Activated T-cell treated with anti-CD3 and anti-CD28 coated beads, Interleukin-2, amount 50 U/mL, for 48 hours (primary cell): Measurements from ENCODE around the gene ZNF385B.
"Not testable (repeated sequence)": the region's sequence is repeated elsewhere in the genome, so short reads cannot be mapped to it uniquely, and the experiment has no call there.

Experiments used
- DNase-seq, 2 experiments: peaks; one replicate each; pipeline ENCODE4 v3.0.0-alpha.2; 2020

The ZNF385B gene

DNA sequence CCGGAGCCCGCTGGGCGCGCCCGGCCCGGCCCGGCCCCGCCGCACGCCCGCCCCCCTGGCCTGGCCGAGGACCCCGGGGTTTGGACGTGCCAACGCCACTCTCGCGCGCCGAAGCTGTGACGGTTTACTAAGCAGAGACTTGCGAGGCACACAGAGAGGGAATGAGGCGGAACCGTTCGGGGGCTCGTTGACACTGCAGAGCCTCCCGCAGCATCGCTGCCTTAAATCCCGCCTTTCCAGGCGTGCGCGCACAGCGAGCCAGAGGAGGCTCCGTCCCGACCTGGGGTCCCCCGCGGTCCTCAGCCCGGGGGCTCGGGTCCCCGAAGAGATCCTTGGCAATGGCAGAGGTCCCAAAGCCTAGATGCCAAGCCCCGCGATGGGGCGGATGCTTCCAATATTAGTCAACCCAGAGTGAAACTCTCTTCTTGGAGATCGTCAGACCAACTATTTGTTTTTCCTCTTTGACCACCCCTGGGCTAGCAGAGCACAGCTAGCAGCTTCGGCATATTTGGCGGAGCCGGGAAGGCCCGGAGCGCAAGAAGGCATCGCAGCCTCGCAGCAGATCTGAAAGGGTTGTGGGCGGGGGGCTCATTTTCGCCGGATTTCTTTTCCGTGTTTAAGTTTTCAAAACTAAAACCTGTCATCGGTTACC is at the start of gene ZNF385B:
TSS of gene ZNF385B (minus strand) at position 197 of the 652 bp plus-strand sequence.
- peak; percentile 17 to 19 for DNase-seq

DNA sequence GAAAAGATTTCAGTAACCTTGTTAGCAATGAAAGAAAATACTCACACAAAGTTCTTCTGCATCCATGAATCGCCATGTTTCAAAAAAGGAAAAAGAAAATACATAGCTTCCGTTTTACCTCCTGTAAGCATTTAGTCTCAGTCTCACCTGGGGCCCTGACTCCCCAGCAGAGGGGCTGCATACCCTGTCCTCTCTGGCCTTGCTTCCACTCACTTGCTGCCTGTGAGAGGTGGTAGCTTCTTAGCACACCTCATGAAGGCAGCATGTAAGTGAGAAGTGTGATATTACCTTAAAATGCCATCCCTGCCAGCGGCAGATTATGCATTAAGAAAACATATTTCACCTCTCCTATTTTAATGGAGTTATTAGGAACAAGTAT is 49.3 kb upstream of the ZNF385B start:
- DNase-seq: no peak

DNA sequence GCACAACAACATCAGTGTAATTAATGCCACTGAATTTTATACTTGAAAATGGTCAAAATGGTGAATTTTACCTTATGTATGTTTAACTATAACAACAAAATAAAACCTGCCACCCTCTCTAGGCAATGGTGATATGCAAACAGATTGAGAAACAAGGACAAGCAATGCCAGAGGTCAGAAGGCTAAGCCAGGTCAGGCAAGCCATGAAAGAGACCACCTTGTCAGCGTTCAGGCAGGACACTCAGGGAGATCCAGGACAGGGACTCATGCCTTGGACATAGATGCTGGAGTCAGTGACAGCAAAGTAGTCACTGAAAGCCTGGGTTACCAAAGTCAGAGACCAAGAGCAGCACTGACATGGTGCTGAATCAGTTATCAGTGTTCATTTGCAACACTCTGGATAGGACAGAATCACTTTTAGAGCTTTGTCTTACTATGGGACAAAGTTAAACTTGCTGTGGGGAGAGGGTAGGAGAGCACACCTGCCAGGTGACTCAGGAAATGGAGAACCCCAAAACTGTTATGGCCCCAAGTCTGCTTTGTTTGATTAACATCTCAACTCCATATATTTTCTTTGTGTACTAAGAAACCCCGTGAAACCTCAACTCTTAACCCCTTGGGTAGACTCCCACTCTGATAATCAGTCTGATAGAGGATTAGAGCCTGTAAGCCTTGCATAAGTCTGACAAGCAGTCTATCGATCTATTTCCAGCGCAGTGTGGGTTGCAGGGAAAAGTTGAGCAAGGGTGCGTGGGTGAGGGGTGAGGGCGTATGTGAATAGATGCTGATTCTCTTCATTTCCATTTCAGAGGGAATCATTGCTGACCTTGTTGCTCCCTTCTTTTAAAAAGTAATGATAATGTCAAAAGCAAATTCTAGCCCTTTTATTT is 48.7 kb upstream of the ZNF385B start:
- no peak for DNase-seq

DNA sequence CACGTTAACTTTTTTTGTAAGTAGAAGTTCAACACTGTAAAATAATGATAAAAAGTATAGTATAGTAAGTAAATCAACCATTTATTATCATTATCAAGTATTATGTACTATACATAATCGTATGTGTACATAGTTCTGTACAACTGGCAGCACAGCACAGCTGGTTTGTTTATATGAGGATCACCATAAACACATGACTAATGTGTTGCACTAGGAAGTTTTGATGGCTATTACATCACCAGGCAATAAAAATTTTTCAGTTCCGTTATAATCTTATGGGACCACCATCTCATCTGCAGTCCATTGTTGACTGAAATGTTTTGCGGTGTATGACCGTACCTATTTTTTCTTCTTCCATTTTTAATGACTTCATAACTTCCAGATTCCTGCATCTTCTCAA is 39.2 kb upstream of the ZNF385B start:
- no peak for DNase-seq

DNA sequence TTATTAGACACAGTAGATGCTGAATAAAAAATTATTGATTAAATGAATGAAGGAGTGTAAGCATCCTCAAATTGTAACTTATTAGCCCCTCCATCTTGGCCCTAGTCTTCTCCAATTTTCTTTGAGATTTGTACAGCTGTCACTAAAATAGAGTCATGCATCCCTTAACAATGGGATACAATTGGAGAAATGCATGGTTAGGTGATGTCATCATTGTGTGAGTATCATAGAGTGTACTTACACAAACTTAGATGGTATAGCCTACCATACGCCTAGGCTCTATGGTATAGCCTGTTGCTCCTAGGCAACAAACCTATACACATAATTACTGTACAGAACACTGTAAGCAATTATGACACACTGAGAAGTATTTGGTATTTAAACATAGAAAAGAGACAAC is 38.3 kb upstream of the ZNF385B start:
- DNase-seq: no peak

DNA sequence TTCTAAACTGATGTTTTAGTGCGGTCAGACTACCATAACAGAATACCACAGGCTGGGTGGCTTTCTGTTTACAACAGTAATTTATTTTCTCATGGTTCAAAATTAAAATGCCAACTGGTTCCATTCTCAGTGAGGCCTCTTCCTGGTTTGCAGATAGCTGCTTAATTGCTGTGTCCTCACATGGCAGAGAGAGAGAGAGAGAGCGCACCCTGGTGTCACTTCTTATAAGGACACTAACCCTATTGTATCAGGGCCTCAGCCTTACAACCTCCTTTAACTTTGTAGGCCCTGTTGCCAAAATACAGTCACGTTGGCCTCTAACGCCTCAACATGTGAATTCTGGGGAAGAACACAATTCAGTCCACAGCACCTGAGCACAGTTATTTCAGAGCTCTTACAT is 37.5 kb upstream of the ZNF385B start:
- DNase-seq: peak in 1 of 2 experiments; percentile 20

DNA sequence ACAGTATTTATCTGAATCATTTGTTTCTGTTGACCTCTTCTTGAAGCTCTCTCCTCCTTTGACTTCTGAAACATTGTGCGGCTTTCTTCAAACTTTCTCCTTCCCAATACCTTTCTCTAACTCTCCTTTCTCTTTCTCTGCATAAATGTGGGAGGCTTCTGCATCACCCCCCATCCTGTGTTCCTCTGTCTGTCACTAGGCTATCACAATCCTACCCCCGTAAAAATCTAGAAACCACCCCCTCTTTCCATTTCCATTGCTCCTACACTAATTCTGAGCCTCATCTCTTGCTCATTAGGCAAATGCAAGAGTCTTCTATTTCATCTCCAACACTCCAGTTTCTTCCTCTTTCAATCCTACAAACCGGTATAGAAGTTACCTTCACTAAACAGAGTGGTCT is 32.2 kb upstream of the ZNF385B start:
- DNase-seq: no peak

DNA sequence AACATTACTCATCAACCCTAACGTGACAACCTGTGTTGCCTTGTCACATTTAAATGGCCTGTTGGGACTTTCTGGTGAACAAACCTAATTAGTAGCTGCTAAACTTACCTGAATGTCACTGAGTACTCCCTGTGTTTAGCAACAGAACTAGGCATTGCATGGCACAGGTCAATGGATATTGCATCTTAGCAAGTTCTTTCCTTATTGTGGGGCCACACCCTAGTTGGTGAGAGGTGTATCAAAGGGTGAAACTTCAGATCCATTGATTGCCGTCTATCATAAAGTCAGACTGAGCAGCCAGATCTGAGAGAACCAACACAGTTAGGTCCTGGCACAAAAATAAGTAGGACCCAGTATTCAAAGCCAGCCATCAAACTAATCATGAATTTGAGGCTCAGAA is 29.8 kb upstream of the ZNF385B start:
- no peak for DNase-seq

DNA sequence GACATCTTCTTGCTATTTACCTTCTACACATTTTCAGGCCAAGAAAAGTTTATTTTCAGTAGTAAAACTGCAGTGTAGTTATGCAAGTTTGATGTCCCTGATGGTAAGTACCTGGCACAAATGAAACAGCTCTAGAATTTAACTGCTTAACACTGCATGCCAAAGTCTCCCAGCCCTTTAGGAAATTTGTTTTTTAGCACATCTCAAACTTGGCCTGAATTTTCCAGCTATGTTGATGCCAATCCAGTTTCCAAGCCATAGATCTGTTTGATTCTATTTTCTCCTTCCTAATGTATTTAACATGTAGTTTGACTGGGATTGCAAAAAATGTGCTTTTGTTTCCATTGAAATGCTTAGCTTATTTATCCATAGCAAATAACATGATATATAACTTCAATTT is 29.3 kb upstream of the ZNF385B start:
- DNase-seq: no peak

DNA sequence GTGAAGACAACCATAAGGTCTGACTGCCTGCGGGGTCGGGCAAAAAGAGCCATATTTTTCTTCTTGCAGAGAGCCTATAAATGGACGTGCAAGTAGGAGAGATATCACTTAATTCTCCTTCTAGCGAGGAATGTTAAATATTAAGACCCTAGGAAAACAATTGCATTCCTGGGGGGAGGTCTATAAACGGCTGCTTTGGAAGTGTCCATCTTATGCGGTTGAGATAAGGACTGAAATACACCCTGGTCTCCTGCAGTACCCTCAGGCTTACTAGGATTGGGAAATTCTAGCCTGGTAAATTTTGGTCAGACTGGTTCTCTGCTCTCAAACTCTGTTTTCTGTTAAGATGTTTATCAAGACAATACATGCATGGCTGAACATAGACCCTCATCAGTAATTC is 27.2 kb upstream of the ZNF385B start:
- not testable (repeated sequence) for DNase-seq

DNA sequence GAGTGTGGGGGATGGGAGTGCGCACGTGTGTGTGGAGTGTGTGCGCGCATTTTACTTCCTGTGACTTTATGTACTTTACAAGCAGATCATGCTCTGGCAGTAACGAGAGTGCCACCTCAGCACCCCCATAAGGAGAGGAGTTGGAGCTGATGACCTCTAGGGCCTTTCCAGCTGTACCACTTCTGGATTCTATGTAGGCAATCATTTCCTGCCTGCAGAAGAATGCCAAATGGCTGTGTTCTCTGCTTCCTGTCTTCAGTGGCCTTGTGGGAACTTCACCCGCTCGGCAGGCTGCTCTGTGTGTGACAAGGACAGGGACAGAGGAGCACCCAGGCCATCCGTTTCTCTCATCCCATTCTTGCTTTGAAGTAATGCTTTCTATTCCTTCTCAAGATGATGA is 22.8 kb upstream of the ZNF385B start:
- DNase-seq: no peak

DNA sequence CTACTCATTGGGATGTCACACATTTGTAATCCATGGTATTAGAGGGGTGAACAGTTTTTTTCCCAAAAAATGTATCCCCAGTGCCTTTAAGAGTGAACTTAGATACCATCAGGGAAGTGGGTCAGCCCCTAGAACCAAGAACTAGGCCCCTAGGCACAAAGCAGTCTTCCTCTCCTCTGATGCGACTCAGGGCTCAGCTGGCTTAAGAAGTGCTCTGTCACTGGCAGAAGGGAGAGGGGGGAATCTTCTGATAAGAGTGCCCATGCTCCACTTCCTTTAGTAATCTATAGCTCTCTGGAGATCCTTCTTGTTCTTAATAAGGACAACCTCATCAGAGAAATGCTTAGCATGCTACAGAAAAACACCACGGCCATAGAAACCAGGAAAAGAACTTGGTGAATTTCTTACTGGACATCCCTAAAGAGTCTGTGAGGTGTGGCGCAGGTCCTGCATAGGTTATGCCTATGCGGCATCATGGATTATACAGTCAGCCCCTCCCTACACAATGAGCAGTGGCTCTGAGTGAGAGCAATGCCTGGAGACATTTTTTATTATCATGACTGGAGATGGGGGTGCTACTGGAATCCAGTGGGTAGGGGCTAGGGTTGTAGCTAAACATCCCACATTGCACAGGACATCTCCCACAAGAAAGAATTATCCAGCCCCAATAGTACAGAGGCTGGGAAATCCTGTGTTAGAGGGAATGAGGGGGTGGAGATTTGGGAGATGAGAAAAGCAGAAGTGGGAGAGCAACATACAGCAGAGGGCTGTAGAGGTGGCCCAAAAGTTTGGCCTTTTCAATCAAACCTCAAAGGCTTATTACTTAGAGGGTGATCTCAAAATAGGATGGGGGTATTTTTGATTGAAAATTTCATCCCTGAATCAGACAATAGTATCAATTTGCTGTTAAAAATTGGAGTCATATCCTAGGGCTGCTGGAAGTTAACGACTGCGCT is 21.7 kb upstream of the ZNF385B start:
- no peak for DNase-seq

DNA sequence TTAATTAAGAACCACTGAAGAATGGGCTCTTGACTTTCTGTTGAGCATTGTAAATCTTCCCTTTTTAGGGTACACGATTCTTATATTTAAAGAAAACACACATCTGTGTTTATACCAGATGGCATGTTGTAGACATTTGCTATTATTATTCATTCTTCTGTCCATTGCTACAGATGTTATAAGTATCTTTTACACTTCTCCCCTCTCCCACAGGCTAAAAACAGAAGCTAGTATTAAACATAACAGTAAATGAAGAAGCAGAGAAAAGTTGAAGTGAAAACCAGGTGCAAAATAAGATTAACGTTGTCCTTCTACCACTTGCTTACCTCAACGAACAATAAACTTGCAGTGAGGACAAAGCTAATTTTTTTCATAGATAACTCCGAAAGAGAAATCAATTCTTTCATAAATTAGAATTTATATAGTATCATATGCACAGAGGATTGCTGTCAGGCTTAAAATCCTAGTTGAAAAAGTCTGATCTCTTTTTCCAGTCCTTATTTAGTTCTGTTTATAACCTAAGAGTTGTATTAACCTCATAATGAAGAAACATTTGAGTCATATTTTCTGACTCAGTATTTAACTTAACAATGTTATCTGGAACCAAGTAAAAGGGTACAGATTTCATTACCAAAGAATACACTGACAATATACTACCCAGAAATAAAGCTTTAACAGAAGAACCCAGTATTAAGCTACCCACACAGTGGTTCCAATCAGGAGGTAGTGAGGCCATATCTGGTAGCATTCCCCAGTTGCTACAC is 16.4 kb upstream of the ZNF385B start:
- no peak for DNase-seq

DNA sequence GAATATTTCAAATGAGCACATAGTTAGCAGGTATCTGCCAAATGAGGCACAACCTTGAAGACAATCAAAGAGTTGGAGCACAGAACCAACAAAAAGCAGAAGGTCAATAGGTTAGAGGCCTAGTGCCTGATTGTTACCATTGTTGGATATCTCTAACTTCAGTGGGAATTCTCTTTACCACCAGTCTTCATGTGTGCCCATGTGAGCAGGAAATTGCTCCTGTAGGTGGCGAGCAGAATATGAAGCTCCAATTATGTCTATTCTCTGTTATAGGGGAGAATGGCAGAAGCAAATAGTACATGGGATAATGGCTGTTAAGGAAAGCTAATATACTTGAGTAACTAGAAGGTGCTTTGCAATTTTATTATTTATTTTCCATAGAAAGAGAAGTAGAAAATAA is 14.9 kb upstream of the ZNF385B start:
- no peak for DNase-seq

DNA sequence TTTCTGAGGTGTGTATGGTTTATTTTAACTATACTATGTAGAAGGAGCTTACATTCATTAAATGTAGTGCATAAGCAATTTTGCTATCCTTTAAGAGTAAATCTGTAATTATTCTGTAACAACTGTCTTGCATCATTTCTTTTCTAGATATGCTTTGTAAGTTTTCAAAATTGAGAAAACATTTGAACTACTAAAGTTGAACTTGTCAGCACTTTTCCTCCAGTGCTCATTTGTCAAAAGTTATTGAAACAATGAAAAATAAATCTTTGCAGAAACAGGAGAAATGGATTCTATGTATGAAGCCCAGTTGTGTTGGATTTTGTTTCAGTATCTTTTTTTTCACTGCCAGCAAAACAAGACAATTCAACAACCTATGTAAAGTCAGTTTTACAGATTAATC is 14.5 kb upstream of the ZNF385B start:
- no peak for DNase-seq

DNA sequence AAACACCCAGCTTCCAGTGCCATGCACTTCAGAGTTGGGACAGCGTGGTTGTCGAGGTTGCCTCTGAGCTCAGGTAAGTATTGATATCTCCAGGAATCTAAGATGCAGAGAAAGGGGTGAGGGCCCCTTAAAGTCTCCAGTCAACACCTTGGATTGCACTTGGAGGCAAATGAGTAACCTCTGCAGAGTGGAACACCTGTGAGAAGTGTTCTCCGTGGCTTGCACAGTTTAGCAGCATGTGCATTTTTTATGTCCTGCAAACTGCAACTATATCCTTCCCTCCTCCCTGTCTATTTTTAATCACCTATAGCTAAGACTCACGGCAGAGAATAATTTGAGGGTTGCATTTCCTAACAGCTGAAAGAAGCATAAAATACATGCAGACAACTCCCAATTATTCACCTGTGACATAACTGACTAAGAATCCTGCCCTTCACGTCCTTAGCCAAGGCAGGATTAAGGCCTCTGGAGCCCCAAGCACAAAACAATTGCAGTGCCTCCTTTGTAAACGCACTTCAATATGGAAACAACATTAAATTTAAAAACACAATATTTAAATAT is 1.6 kb upstream of the ZNF385B start:
- no peak for DNase-seq

DNA sequence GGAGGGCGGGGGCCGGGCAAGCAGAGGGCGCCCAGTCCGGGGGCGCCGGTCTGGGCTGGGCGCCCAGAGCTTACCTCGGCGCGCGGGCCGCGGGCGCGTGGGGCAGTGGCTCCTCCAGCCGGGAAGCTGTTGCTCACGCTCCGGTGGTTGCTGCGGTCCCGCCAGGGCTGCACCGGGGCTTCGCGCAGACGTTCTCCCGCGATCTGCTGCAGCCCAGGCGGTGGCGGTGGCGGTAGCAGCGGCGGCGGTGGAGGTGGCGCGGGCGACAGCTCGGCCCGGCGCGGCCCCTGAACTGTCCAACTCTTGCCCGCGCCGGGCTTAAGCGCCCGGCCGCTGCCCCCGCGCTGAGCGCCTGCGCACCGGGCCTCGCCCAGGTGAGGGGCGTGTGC is 391 bp downstream of the ZNF385B start:
- DNase-seq: peak in 1 of 2 experiments; percentile 19

DNA sequence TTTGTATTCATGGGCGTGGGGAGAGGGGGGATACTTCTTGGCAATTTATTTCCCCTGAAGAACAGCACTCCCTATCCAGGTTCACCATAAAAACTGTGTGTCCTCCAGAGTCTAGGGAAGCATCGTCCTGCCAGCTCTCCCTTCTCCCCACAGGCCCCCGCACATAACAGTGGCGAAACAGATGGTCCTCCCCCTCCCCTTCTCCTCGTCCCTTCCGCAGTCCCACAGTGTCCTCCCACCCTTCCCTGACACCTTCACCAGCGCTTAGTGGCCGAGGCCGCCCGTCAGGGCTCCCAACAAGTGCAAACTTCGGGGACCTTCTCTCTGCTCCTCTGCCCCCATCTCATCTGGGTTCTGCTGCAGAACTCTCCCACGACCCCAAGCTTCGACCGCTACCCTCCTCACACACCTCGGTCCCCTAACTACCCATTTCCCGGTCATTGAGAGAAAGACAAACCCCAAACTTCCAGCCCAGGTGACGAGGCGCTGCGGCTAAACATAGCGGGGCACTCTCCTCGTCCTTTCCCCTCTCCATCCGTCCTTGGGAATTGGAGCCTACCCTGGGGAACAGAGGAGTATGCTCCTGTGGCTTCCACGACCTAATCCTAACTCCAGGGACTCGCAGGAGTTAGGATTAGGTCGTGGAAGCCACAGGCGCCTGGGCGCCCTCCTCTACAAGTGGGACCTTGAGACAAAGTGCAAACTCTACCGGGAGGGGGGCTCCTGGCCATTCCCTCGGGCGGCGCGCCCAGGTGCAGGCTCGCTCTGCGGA is 971 bp downstream of the ZNF385B start:
- DNase-seq: no peak

DNA sequence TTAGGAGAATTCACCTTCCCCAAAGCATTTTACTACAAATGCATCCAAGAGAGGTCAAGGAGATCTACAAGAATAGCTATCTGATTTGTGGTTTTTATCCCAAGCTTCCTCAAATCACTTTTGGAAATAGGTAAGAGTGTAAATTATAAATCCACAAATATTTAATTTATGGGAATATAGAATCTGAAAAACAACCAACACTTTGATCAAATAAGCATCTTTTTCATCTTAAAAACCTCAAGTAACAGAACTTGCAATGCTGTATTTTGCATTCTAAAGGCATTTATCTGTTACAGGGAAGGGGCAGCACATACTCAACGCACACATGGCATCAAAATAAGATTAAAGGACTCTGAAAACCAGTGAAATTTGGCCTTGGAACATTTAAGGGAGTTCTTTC is 1.9 kb downstream of the ZNF385B start:
- DNase-seq: no peak

DNA sequence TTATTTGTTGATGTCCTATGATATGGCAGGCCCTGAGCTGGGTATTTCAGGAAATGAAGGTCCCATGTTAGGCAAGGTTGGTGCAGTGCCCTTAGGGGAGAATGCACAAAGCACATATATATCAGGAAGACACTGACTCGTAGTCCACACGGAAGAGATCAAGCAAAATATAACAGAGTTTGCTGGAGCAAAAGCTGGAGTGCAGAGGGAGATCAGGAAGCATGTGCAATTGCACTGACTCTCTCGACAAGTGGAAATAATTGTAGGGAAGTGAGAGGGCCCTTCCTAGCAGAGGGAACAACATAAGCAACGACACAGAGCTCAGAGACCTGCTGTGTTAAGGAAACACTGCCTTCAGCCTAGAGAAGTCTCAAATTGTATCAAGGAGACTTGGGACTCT is 4.2 kb downstream of the ZNF385B start:
- no peak for DNase-seq

DNA sequence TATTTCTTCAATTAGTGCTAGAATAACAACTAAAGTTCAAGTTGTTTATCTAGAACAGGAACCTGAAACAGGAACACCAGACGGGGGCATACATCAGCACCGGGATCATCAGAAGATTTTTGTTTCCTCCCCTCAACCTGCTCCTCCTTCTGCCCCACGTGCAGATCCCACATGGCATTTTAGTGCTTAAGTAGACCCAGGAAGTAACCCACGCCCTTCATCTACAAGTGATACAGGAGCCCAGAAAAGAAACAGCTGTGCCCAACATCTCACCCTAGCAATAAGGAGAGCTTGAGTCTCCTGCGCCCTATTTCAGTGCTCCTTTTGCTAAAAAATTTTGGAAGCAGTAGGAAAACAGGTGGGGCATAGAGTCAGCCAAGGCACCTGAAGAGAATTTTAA is 5.2 kb downstream of the ZNF385B start:
- DNase-seq: no peak
